Muscle layer of colon (tissue), 2 donors: ENCODE measurements around the gene PGRMC2.

Experiments
- H3K27ac ChIP-seq: one replicate; pipeline ENCODE4 v1.7.0; 2013; ENCODE audit warnings: low read depth, mild to moderate bottlenecking, low read length, moderate library complexity
- H3K27me3 ChIP-seq, 2 donors: one replicate each; pipeline ENCODE4 v1.7.0; 2013; ENCODE audit warnings: low read length in 2 of 2, mild to moderate bottlenecking in 2 of 2; ENCODE audit not compliant: insufficient read depth in 2 of 2, control insufficient read depth in 1 of 2
- H3K36me3 ChIP-seq: one replicate; pipeline ENCODE4 v1.7.0; 2013; ENCODE audit warnings: mild to moderate bottlenecking, low read length; ENCODE audit not compliant: insufficient read depth
- H3K4me1 ChIP-seq: one replicate; pipeline ENCODE4 v1.7.0; 2013; ENCODE audit warnings: mild to moderate bottlenecking, low read length; ENCODE audit not compliant: insufficient read depth
- H3K4me3 ChIP-seq, 2 donors: one replicate each; pipeline ENCODE4 v1.7.0; 2013; ENCODE audit warnings: low read length in 2 of 2, low read depth in 1 of 2, mild to moderate bottlenecking in 1 of 2, moderate library complexity in 1 of 2
- H3K9ac ChIP-seq: one replicate; pipeline ENCODE4 v1.7.0; 2013; ENCODE audit warnings: low read length
- H3K9me3 ChIP-seq: one replicate; pipeline ENCODE4 v1.7.0; 2013; ENCODE audit warnings: mild to moderate bottlenecking, low read length
- donor health status: abdominal sarcoma.
- donor health status: Adenocarcinoma of cecum.

Gene PGRMC2

DNA sequence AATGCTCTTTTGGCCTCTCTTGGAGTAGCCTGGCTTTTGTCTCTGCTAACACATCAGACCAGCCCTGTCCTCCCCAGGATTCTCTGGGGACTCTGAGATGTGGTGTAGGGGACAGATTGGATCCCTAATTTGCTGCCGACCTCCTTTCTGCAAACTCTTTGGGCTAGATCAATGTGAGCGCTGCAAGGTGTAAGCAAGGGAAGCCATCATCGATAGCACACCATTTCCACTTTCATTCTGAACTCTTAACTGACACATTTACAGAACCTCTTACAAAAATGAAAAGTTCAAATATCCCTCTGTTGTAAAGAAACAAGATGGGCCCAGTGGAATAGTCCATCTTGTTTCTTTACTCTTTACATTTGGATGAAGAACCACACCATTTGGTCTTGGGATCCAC lies 46.6 kb downstream of the PGRMC2 start:
- Histone ChIP-seq H3K27me3 (no peaks in the 10 kb centered on the region), H3K4me1 (no peaks in the 10 kb centered on the region), H3K27ac (no peak overlapping the region), H3K9me3 (no peaks in the 10 kb centered on the region), H3K9ac (no peak overlapping the region), H3K36me3 (no peaks in the 10 kb centered on the region), H3K4me3 (no peak overlapping the region)

DNA sequence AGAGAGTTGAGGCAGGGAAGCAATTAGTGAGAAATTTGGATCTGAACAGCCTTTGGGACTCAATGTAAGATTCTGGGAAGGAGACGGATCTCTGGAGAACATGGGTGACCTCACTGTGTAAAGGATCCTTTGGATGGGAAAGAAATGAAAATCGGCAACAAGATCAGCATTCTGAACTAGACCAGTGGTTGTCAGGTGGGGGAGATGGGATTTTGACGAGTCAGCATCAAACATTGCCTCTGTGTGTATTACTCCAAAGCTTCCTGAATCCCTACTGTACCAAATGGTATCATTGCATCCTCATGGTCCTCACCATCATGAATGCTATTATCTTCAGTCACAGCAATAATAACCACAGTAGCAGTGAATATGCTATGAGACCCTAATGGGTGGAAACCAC lies 52.8 kb downstream of the PGRMC2 start:
- no peaks in the 10 kb centered on the region for H3K36me3 ChIP-seq
- H3K9me3 ChIP-seq: no peaks in the 10 kb centered on the region
- H3K27ac ChIP-seq: no peak overlapping the region
- no peaks in the 10 kb centered on the region for H3K27me3 ChIP-seq
- no peak overlapping the region for H3K9ac ChIP-seq
- no peak overlapping the region for H3K4me3 ChIP-seq
- H3K4me1 ChIP-seq: no peaks in the 10 kb centered on the region

DNA sequence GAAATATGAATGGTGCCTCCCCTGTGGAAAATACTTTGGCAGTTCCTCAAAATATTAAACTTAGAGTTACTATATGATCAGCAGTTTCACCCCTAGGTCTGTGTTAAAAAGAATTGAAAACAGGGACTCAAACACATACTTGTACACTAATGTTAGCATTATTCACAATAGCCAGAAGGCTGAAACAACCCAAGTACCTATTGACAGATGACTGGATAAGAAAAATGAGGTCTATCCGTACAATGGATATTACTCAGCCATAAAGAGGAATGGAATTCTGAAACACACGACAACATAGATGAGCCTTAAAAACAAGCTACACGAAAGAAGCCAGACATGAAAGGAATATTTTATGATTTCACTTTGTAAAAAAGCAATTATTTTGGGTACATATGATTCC lies 54.9 kb downstream of the PGRMC2 start:
- Histone ChIP-seq H3K27ac (no peak overlapping the region), H3K4me1 (no peaks in the 10 kb centered on the region), H3K36me3 (no peaks in the 10 kb centered on the region), H3K27me3 (no peaks in the 10 kb centered on the region), H3K4me3 (no peak overlapping the region), H3K9ac (no peak overlapping the region), H3K9me3 (no peaks in the 10 kb centered on the region)

GRCh38 chr4:128228845-128229795 lies 58.5 kb downstream of the PGRMC2 start:
- H3K9me3 ChIP-seq: no peaks in the 10 kb centered on the region
- H3K36me3 ChIP-seq: no peaks in the 10 kb centered on the region
- H3K4me1 ChIP-seq: no peaks in the 10 kb centered on the region
- no peak overlapping the region for H3K4me3 ChIP-seq
- no peaks in the 10 kb centered on the region for H3K27me3 ChIP-seq
- no peak overlapping the region for H3K9ac ChIP-seq
- H3K27ac ChIP-seq: no peak overlapping the region

GRCh38 chr4:128227991-128228571 lies 59.5 kb downstream of the PGRMC2 start:
- H3K27me3 ChIP-seq: no peaks in the 10 kb centered on the region
- H3K4me1 ChIP-seq: no peaks in the 10 kb centered on the region
- H3K9ac ChIP-seq: no peak overlapping the region
- no peak overlapping the region for H3K27ac ChIP-seq
- no peaks in the 10 kb centered on the region for H3K36me3 ChIP-seq
- no peak overlapping the region for H3K4me3 ChIP-seq
- no peaks in the 10 kb centered on the region for H3K9me3 ChIP-seq

GRCh38 chr4:128225148-128225547 lies 62.5 kb downstream of the PGRMC2 start:
- Histone ChIP-seq H3K9ac (no peak overlapping the region), H3K36me3 (no peaks in the 10 kb centered on the region), H3K27ac (no peak overlapping the region), H3K9me3 (no peaks in the 10 kb centered on the region), H3K4me3 (no peak overlapping the region), H3K4me1 (no peaks in the 10 kb centered on the region), H3K27me3 (no peaks in the 10 kb centered on the region)

DNA sequence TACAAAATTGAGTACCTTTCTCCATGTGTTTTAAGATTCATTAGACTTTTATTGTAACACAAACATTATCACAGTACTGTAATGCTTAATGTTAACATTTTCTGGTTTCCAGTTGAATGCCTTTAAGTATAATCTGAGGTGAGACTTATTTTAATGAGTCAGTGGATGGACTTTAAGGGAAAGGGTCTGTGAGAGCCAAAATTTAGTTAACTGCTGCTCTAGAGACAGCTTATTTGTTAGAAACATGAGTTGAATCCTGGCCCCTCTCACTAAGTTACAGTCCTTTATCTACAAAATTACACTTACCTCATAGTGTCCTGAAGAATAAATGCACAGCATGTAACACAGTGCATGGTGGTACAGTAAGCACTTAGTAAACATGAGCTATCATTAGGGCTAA lies 66.0 kb downstream of the PGRMC2 start:
- Histone ChIP-seq H3K27ac (no peak overlapping the region), H3K4me1 (no peaks in the 10 kb centered on the region)

DNA sequence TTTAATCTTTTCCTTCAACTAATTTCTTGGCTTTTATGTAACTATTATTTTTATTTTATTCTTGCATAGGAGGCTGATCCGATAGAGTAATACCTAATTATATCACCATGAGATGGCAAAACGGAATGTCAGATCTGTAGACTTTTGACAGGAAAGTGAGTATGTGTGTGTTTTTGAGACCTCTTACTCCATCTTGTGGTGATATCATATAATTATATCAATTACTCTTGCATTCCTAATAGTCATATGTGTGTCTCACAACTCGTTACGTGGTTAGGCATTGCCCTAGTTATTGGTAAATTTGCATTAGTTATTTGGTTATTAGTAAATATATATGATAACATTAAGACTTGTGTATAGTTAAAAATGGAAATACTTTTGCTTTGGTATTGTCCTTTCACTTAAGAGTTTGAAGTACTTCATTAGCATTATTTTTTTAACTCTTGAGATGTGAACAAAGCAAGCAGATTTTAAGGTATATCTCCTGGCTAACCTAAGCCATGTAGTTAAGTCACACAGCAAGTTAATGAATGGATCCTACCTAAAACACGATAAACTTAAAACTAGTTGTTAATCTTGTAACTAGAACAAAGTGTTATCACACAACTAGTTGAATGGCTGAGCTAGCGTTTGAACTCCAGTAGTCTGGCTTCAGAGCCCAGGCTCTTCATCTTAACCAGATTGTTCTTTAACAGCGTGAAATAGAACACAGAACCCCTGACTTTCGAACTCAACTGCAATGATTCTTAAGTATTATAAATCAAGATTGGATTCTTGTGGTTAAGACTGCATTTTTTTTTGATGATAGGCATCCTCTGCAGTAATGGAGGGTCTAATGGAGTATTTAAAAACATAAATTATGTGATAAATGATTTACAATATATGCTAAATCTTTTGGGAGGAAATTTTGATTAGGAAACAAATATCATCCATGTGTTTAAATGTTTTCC lies 67.1 kb downstream of the PGRMC2 start:
- Histone ChIP-seq H3K27me3 (no peaks in the 10 kb centered on the region), H3K9me3 (no peaks in the 10 kb centered on the region), H3K4me1 (no peaks in the 10 kb centered on the region), H3K36me3 (no peaks in the 10 kb centered on the region), H3K9ac (no peak overlapping the region), H3K27ac (no peak overlapping the region), H3K4me3 (no peak overlapping the region)

More for the DNA sequence above, 66.0 kb downstream of the PGRMC2 start:
- H3K4me3 ChIP-seq: no peak overlapping the region
- no peaks in the 10 kb centered on the region for H3K9me3 ChIP-seq
- H3K27me3 ChIP-seq: no peaks in the 10 kb centered on the region
- no peaks in the 10 kb centered on the region for H3K36me3 ChIP-seq
- H3K9ac ChIP-seq: no peak overlapping the region
